Measurements from ENCODE around the gene COQ10A.
A peak's percentile ranks its signal among the peaks of the same experiment; 100 is the strongest.
"Not testable (repeated sequence)": the region's sequence is repeated elsewhere in the genome, so short reads cannot be mapped to it uniquely, and the experiment has no call there.

Gene COQ10A

GRCh38 chr12:56280849-56281248 lies 14.1 kb downstream of the COQ10A start:
- DNase-seq (ENCODE audit: low spot score), result no peak

- no peak for DNase-seq (ENCODE audit: low spot score)
These were observed 15.3 kb downstream of the COQ10A start for GRCh38 chr12:56282030-56282429.

GRCh38 chr12:56282579-56282978 lies 15.8 kb downstream of the COQ10A start:
- no peak for DNase-seq (ENCODE audit: low spot score)

DNA sequence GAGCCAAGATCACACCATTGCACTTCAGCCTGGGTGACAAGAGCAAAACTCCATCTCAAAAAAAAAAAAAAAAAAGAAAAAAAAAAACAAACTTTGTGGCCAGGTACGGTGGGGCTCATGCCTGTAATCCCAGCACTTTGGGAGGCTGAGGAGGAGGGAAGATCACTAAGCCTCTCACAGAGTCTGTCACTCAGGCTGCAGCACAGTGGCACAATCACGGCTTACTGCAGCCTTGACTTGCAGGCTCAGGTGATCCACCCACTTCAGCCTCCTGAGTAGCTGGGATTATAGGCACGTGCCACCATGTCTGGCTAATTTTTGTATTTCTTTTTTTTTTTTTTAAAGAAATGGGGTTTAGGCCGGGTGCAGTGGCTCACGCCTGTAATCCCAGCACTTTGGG lies 17.5 kb downstream of the COQ10A start:
- DNase-seq (ENCODE audit: low spot score), result not testable (repeated sequence)

DNA sequence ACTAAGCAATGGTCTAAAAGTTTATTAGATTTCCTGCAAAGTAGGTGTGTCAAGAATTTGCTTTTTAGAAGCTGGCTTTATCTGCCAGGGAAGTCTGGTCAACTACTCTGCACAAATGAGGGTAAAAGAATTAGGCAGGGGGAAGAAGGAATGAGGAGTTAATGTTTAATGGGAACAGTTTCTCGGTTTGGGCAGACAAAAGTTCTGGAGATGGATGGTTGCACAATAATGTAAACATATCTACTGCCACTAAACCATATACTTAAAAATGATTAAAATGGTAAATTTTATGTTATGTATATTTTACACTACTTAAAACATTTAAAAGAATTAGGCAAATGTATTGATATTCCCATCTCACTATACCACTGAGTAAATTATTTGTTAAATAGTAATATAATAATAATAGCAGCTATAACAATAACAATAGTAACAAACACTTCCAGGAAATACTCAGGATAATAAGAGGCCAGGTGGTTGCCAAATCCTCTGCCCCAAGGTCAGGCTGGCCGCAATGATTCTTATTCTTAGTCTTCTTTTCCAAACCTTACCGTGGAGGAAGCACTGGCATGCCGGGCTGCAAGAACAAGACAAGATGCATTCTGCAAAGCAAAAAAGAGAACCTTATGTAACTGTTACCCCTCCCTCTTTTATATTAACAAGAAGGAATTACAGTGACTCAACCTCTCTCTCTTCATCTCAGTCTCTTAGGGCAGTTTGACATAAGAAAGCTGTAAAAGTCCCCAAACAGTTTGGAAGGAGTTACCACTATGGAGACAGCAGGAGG lies 19.5 kb downstream of the COQ10A start:
- DNase-seq (ENCODE audit: low spot score), result no peak

DNA sequence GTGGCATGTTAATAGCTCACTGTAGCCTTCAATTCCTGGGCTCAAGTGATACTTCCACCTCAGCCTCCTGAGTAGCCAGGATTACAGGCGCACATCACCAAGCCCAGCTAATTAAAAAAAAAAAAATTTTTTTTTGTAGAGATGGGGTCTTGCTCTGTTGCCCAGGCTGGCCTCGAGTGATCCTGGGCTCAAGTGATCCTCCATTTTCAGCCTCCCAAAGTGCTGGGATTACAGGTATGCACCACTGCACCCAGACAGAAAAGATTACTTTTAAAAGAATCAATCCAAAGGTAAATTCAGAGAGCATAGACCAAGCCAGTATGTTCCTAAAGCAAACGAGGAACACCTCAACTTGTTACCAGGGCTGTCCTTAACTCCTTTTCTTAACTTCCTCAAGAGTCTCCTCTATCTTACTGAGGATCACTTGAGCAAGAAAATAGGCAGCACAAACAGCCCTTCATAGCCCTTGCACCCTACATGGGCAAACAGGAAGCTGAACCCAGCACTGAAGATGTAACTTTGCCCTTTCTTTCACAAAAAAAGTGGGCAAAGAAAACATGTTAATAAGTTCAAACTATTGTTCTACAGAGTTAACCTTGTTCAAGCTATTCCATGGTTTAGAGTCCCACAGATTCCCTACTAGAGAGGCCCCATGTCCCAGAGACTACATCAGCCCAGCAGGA lies 22.1 kb downstream of the COQ10A start:
- no peak for DNase-seq (ENCODE audit: low spot score)

- DNase-seq (ENCODE audit: low spot score), result no peak
These were observed 27.1 kb downstream of the COQ10A start for GRCh38 chr12:56293795-56294194.

- no peak for DNase-seq (ENCODE audit: low spot score)
These were observed 29.6 kb downstream of the COQ10A start for GRCh38 chr12:56296295-56296694.

DNA sequence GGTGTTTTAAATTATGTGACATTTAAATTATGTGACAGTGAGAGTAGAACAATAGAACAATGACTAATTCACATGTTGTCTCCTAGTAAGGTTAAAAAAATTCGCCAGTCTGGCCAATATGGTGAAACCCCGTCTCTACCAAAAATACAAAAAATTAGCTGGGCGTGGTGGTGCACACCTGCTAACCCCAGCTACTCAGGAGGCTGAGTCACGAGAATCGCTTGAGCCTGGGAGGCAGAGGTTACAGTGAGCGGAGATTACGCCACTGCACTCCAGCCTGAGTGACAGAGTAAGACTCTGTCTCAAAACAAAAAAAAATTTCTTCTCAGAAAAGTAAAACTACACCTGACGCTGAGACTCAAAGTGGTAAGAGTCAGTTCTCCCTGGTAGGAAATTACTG lies 30.7 kb downstream of the COQ10A start:
- no peak for DNase-seq (ENCODE audit: low spot score)

DNA sequence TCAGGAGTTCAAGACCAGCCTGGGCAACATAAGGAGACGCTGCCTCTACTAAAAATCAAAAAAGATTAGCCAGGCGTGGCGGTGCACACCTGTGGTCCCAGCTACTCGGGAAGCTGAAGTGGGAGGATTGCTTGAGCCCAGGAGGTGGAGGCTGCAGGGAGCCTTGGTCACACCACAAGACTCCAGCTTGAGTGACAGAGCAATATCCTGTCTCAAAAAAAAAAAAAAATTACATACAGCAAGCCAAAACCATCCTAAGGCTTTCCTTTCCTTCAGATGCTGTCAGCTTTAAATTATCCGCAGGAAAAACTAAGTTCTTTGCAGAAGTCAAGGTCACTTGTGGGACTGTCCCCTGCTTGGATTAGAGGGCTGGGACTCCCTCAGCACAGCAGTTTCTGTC lies 32.1 kb downstream of the COQ10A start:
- DNase-seq (ENCODE audit: low spot score), result no peak

DNA sequence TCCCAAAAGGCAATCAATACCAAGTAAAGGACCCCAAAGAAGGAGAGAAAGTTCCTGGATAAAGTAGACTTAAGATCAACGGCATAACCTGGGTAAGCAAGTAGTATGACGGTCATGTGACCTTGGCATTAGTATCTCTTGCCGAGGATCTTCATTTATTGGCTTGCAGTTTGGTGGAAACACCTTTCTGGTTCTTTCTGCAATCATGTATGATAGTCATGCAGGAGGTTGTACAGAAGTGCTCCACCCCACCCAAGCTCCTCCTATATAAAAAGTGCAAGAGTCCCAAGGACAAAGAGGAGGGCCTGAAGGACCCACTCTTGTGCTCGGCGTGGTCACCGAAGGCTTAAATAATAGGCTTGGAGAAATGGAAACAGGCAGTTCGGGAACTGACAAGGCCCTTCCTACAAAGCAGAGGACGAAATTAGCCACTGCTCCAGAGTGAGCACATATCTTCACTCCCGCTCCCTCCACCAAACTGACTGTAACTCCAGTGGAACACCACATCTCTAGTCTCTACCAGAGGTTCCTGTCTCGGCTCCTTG lies 32.6 kb downstream of the COQ10A start:
- DNase-seq (ENCODE audit: low spot score), result peak; percentile 17

DNA sequence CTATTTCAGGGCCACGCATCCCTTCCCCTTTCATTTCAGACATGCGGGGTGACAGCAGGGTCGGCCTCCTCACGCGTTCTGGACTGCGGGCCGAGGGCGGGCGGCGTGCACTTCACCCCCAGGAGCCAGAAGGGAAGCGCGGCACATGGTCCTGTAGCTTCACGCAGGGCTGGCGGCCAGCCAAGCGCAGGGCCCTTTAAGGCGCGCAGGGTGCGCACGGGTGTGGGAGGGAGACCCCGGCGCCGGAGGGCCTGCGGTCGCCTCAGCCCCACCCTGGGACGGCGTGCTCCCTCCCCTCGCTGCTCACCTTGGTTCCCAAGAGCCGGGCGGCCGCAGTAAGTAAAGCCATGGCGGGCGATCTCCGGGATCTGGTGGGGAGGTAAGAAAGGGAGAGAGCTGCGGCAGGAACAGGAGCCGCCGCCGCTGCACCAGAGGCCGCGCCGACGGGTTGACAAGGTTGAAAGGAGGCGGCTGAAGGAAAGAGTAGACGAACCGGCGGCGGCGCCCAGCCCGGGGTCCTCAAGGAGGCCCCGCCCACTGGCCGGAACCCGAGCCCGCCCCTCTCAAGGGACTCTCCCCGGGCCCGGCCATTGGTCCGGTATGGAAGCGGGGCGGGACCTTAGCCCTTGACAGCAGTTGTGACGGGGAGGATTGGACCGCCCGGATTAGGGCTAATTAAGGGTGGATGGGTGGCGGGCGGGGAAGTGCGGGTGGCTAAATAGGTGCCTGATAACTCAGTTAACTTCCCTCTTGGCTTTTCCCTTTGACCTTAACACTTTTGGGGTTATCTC lies 33.3 kb downstream of the COQ10A start, which contains the start of gene CS:
TSS of gene CS (minus strand) at position 478 of the 791 bp plus-strand sequence. CDS start at position 349, 129 bp downstream.
- peak; percentile 97 for DNase-seq (ENCODE audit: low spot score)

DNA sequence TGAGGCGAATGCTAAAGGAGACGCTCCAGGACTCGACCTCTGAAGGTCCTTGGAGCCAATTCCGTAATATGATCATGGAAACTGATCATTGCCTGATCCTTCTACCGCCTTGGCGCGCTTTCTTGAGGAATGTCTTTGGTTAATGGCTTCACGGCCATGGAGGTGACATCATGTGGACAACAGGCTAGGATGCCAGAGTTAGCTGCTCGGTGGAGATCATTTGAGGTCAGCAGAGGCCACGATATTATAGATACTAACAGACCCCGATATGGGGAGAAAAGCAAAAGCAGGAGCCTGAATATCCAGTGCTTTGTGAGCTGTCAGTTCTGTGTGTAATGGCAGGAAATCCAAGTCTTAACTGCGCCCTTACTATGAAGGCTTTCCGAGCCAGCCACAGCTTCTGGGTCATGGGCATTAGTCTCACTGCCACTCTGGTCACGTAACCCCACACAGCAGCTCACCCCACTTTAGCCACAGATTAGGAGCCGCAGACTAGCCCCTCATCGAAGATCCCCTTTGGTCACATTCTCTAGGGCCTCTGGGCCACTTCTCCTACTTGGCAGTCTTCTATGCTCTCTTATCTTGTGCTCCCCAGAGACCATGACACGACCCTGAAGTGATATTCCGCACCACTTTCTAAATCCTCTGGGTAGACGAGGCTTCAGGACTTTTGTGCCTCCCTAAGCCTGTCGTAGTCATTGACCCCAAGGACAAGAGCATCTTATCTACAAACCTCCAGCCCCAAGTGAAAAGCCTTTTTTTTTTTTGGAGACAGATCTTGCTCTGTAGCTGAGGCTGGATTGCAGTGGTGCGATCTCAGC lies 34.1 kb downstream of the COQ10A start:
- DNase-seq (ENCODE audit: low spot score), result no peak

DNA sequence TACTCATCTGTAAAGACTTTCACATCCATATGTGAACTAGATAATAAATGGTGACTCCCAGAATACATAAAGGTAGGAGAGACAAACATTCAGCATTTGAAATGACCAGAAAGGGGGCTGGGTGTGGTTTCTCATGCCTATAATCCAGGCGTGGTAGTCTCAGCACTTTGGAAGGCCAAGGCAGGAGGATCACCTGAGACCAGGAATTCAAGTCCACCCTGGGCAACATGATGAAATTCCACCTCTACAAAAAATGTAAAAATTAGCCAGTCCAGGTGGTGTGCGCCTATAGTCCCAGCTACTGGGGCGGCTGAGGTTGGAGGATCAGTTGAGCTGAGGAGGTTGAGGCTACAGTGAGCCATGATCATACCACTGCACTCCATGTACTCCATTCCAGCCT lies 37.5 kb downstream of the COQ10A start:
- no peak for DNase-seq (ENCODE audit: low spot score)

- DNase-seq (ENCODE audit: low spot score), result no peak
These were observed 38.3 kb downstream of the COQ10A start for GRCh38 chr12:56304872-56305590.

GRCh38 chr12:56307221-56307965 lies 40.7 kb downstream of the COQ10A start:
- no peak for DNase-seq (ENCODE audit: low spot score)

- DNase-seq (ENCODE audit: low spot score), result no peak
These were observed 42.0 kb downstream of the COQ10A start for GRCh38 chr12:56308714-56309113.

DNA sequence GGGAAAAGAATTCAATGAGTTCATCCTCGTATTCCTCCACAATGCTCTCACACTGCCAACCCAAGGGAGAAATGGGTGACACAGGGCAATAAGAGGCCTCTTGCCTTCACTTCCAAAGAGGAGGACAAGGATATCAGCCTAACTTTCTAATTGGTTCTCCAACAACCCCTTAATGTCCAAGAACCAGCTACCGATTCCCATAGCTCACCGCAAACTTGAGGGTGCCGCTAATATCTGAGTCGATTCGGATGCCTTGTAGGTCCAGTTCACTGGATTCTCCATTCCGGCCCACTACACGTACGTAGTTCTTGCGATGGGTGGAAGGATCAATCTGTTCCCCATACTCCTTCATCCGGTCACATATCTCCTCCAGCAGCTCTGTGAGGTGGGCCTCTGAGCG lies 44.3 kb downstream of the COQ10A start:
- DNase-seq (ENCODE audit: low spot score), result no peak

- DNase-seq (ENCODE audit: low spot score), result no peak
These were observed 48.5 kb downstream of the COQ10A start for GRCh38 chr12:56315249-56315621.
